ENCODE measurements around the gene ATAD3B.
"Not testable (repeated sequence)": the region's sequence is repeated elsewhere in the genome, so short reads cannot be mapped to it uniquely, and the experiment has no call there.

Gene ATAD3B

GRCh38 chr1:1517973-1518620 lies 46.5 kb downstream of the ATAD3B start:
- DNase-seq = no peak

- DNase-seq = not testable (repeated sequence)
Measured at GRCh38 chr1:1518621-1519007, 47.0 kb downstream of the ATAD3B start.

- not testable (repeated sequence) for DNase-seq
Measured at GRCh38 chr1:1519805-1520505, 48.4 kb downstream of the ATAD3B start.

GRCh38 chr1:1521331-1521730 lies 49.8 kb downstream of the ATAD3B start:
- no peak for DNase-seq

- DNase-seq = not testable (repeated sequence)
Measured at GRCh38 chr1:1522536-1522935, 51.0 kb downstream of the ATAD3B start.

- not testable (repeated sequence) for DNase-seq
Measured at GRCh38 chr1:1523226-1523625, 51.7 kb downstream of the ATAD3B start.

- DNase-seq = not testable (repeated sequence)
Measured at GRCh38 chr1:1523651-1524050, 52.1 kb downstream of the ATAD3B start.

GRCh38 chr1:1524750-1525383 lies 53.3 kb downstream of the ATAD3B start:
- DNase-seq = not testable (repeated sequence)

- not testable (repeated sequence) for DNase-seq
Measured at GRCh38 chr1:1526476-1526875, 54.9 kb downstream of the ATAD3B start.

- no peak for DNase-seq
Measured at GRCh38 chr1:1527092-1527816, 55.7 kb downstream of the ATAD3B start.

GRCh38 chr1:1528301-1529267 lies 57.0 kb downstream of the ATAD3B start:
- no peak for DNase-seq

GRCh38 chr1:1529321-1529720 lies 57.8 kb downstream of the ATAD3B start:
- DNase-seq = no peak

GRCh38 chr1:1529936-1530335 lies 58.4 kb downstream of the ATAD3B start:
- DNase-seq = no peak

- DNase-seq = no peak
Measured at GRCh38 chr1:1531947-1532346, 60.4 kb downstream of the ATAD3B start.

GRCh38 chr1:1533176-1533893 lies 61.8 kb downstream of the ATAD3B start:
- not testable (repeated sequence) for DNase-seq

GRCh38 chr1:1533894-1534291 lies 62.3 kb downstream of the ATAD3B start:
- not testable (repeated sequence) for DNase-seq

- no peak for DNase-seq
Measured at GRCh38 chr1:1534401-1535154, 63.0 kb downstream of the ATAD3B start.

GRCh38 chr1:1535201-1536018 lies 63.8 kb downstream of the ATAD3B start:
- DNase-seq = no peak

- DNase-seq = no peak
Measured at GRCh38 chr1:1536019-1536937, 64.7 kb downstream of the ATAD3B start.

Data from bone marrow (tissue), 2 donors.